Activated CD4-positive, alpha-beta memory T cell treated with anti-CD3 and anti-CD28 coated beads for 36 hours (primary cell): ENCODE measurements around the gene CLCN4. TPM values are rescaled to one million over a fixed set of nuclear protein-coding genes. Genes with fewer than 3 reads are reported as not detected.

ENCODE experiments used
- CTCF ChIA-PET: fragments of 350-600 bp; sonication (Branson Sonifier 250); formaldehyde crosslinking; loops from one replicate; lab custom pipeline; 2021; ENCODE audit warnings: antibody characterized with exemption, inconsistent platforms; lab: Charles Lee
- POLR2A ChIA-PET: fragments of 350-600 bp; sonication (Branson Sonifier 250); formaldehyde crosslinking; loops from one replicate; lab custom pipeline; 2021; ENCODE audit warnings: antibody characterized with exemption; lab: Charles Lee
- DNase-seq: peaks from one replicate; pipeline ENCODE4 v3.0.0-alpha.2; 2020
- H3K27ac Mint-ChIP-seq: one replicate; pipeline ENCODE4 v1.8.0; 2021; ENCODE audit warnings: mixed read lengths
- H3K27me3 Mint-ChIP-seq: one replicate; pipeline ENCODE4 v1.8.0; 2021; ENCODE audit warnings: mixed read lengths
- H3K36me3 Mint-ChIP-seq: one replicate; pipeline ENCODE4 v1.8.0; 2021; ENCODE audit warnings: mixed read lengths
- H3K4me1 Mint-ChIP-seq: one replicate; pipeline ENCODE4 v1.8.0; 2021; ENCODE audit warnings: low read depth, mixed read lengths
- H3K4me3 Mint-ChIP-seq: one replicate; pipeline ENCODE4 v1.8.0; 2021; ENCODE audit warnings: mild to moderate bottlenecking, mixed read lengths
- H3K9me3 Mint-ChIP-seq: one replicate; pipeline ENCODE4 v1.8.0; 2021; ENCODE audit warnings: mixed read lengths
- intact Hi-C: fragments of 100-400 bp; cut with micrococcal nuclease; formaldehyde crosslinking; loops from one replicate; pipeline ENCODE4 v1.15.1; 2023
- total RNA-seq, 2 experiments: library from RNA; stranded (reverse); gene quantifications; one replicate each; pipeline ENCODE4 v1.2.3, GENCODE V29; 2021

CLCN4 gene
- total RNA-seq, 2 experiments from 2014 or later = not detected

DNA sequence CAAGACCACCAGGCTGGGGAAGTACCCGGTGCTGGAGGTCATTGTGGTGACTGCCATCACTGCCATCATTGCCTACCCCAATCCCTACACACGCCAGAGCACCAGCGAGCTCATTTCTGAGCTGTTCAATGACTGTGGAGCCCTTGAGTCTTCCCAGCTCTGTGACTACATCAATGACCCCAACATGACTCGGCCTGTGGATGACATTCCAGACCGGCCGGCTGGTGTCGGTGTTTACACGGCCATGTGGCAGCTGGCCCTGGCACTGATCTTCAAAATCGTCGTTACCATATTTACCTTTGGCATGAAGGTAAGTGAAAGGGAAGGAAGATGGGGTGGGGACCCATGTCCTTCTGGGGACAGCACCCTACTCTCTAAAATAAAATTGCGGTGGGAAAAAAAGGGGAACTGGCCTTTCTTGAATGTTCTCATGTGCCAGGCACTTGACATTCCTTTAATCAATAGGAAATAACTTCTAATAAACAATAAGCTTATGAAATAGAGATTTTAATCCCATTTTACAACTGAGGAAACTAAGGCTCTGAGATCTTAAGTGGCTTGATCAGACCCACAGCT, 51.6 kb downstream of the CLCN4 start:
- Mint-ChIP-seq H3K36me3 (no peaks in the 10 kb centered on the region), H3K27me3 (no peaks in the 10 kb centered on the region), H3K27ac (no peak overlapping the region), H3K9me3 (no peaks in the 10 kb centered on the region), H3K4me1 (no peaks in the 10 kb centered on the region), H3K4me3 (no peak overlapping the region)
- CTCF ChIA-PET = no interaction called here
- DNase-seq = no peak
- intact Hi-C loops = no loop called here
- POLR2A ChIA-PET = no interaction called here

- Mint-ChIP-seq H3K4me3 (no peak overlapping the region), H3K9me3 (no peaks in the 10 kb centered on the region), H3K4me1 (no peaks in the 10 kb centered on the region), H3K27me3 (no peaks in the 10 kb centered on the region), H3K36me3 (no peaks in the 10 kb centered on the region), H3K27ac (no peak overlapping the region)
- intact Hi-C loops = no loop called here
- no peak for DNase-seq
- CTCF ChIA-PET = interaction anchor here (1.9 kb wide), 1 partner anchor 19 kb away, joined by 8 read pairs; no protein-coding TSS in a partner anchor
- POLR2A ChIA-PET = no interaction called here
Measured at GRCh38 chrX:10208953-10209352, 52.2 kb downstream of the CLCN4 start.

DNA sequence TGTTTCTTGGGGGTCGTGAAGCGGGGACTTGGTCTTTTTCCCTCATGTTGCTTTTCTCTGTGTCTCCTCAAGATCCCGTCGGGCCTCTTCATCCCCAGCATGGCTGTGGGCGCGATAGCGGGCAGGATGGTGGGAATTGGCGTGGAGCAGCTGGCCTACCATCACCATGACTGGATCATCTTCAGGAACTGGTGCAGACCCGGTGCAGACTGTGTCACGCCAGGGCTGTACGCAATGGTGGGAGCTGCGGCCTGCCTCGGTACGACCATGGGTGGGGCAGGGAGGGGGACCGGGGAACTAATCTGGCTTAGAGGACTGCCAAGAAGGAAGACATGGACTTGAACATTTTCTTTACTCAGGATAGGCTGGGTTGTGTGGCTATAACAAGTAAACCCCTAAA, 55.6 kb downstream of the CLCN4 start:
- intact Hi-C loops = no loop called here
- Mint-ChIP-seq H3K9me3 (no peaks in the 10 kb centered on the region), H3K27ac (no peak overlapping the region), H3K27me3 (no peaks in the 10 kb centered on the region), H3K4me1 (no peaks in the 10 kb centered on the region), H3K4me3 (no peak overlapping the region), H3K36me3 (no peaks in the 10 kb centered on the region)
- ChIA-PET POLR2A (no interaction called here), CTCF (no interaction called here)
- DNase-seq = no peak

GRCh38 chrX:10213716-10214115, 56.9 kb downstream of the CLCN4 start:
- H3K36me3 Mint-ChIP-seq = no peaks in the 10 kb centered on the region
- no peak for DNase-seq
- POLR2A ChIA-PET = no interaction called here
- no peaks in the 10 kb centered on the region for H3K4me1 Mint-ChIP-seq
- no peaks in the 10 kb centered on the region for H3K9me3 Mint-ChIP-seq
- intact Hi-C loops = no loop called here
- no peak overlapping the region for H3K4me3 Mint-ChIP-seq
- CTCF ChIA-PET = no interaction called here
- no peaks in the 10 kb centered on the region for H3K27me3 Mint-ChIP-seq
- H3K27ac Mint-ChIP-seq = no peak overlapping the region

DNA sequence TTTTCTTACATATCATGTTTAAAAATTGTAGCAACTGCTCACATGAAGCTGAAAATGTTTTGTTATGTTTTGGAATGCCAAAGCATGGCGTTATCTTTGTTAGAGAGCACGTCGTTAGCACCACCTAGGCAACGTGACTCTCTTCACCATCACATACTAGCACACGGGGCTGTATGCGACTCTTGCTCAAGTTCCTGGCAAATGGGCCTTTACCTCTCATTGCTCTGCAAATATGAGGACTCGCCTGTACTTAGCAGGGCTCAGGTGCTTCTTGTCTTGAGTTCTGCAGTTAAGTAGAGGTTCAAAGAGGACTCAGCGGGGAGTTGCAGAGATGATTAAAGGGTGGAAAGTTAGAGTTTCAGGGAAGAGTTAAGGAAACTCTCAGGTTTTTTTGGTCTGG, 59.4 kb downstream of the CLCN4 start:
- Mint-ChIP-seq H3K36me3 (no peaks in the 10 kb centered on the region), H3K4me1 (no peaks in the 10 kb centered on the region), H3K9me3 (no peaks in the 10 kb centered on the region), H3K27me3 (no peaks in the 10 kb centered on the region), H3K27ac (no peak overlapping the region), H3K4me3 (no peak overlapping the region)
- intact Hi-C loops = no loop called here
- ChIA-PET CTCF (interaction anchor here (1.7 kb wide), 1 partner anchor 26 kb away, joined by 7 read pairs; no protein-coding TSS in a partner anchor), POLR2A (no interaction called here)
- DNase-seq = no peak

GRCh38 chrX:10217198-10217597, 60.4 kb downstream of the CLCN4 start:
- Mint-ChIP-seq H3K27me3 (no peaks in the 10 kb centered on the region), H3K9me3 (no peaks in the 10 kb centered on the region), H3K4me1 (no peaks in the 10 kb centered on the region), H3K27ac (no peak overlapping the region), H3K36me3 (no peaks in the 10 kb centered on the region), H3K4me3 (no peak overlapping the region)
- POLR2A ChIA-PET = no interaction called here
- intact Hi-C loops = no loop called here
- CTCF ChIA-PET = no interaction called here
- no peak for DNase-seq

- H3K9me3 Mint-ChIP-seq = no peaks in the 10 kb centered on the region
- no peak overlapping the region for H3K27ac Mint-ChIP-seq
- no peak overlapping the region for H3K4me3 Mint-ChIP-seq
- H3K27me3 Mint-ChIP-seq = no peaks in the 10 kb centered on the region
- H3K36me3 Mint-ChIP-seq = no peaks in the 10 kb centered on the region
- POLR2A ChIA-PET = no interaction called here
- intact Hi-C loops = no loop called here
- H3K4me1 Mint-ChIP-seq = no peaks in the 10 kb centered on the region
- DNase-seq = no peak
- CTCF ChIA-PET = no interaction called here
Measured at GRCh38 chrX:10221651-10222050, 64.9 kb downstream of the CLCN4 start.

DNA sequence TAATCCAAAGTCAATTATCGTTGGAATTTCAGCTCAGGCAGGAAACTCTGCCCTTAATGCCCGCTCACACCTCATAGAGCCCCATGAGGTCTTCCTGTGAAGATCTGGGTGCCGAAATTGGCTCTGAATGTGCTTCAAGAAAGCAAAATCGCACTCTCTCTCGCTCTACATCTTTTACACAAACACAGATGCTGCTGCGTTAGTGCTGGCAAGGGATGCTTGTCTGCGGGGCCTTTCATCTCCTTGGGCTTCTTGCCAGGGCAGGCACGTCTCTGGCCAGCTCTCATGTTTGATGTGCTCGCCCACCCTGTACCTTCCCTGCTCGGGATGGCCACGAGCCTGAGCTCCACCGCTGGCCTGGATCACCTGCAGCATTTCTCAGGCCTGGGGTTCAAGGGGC, 66.5 kb downstream of the CLCN4 start:
- Mint-ChIP-seq H3K27ac (no peak overlapping the region), H3K4me3 (no peak overlapping the region), H3K27me3 (no peaks in the 10 kb centered on the region), H3K9me3 (no peaks in the 10 kb centered on the region), H3K36me3 (no peaks in the 10 kb centered on the region), H3K4me1 (no peaks in the 10 kb centered on the region)
- DNase-seq = no peak
- ChIA-PET CTCF (interaction anchor here (0.8 kb wide), 1 partner anchor 377 kb away, joined by 3 read pairs; no protein-coding TSS in a partner anchor), POLR2A (no interaction called here)
- intact Hi-C loops = no loop called here

- Mint-ChIP-seq H3K4me1 (no peaks in the 10 kb centered on the region), H3K27me3 (no peaks in the 10 kb centered on the region), H3K27ac (no peak overlapping the region), H3K4me3 (no peak overlapping the region), H3K9me3 (no peaks in the 10 kb centered on the region), H3K36me3 (no peaks in the 10 kb centered on the region)
- CTCF ChIA-PET = interaction anchor here (0.8 kb wide), 1 partner anchor 376 kb away, joined by 3 read pairs; no protein-coding TSS in a partner anchor
- POLR2A ChIA-PET = no interaction called here
- intact Hi-C loops = no loop called here
- DNase-seq = no peak
Measured at GRCh38 chrX:10223781-10224180, 67.0 kb downstream of the CLCN4 start.

DNA sequence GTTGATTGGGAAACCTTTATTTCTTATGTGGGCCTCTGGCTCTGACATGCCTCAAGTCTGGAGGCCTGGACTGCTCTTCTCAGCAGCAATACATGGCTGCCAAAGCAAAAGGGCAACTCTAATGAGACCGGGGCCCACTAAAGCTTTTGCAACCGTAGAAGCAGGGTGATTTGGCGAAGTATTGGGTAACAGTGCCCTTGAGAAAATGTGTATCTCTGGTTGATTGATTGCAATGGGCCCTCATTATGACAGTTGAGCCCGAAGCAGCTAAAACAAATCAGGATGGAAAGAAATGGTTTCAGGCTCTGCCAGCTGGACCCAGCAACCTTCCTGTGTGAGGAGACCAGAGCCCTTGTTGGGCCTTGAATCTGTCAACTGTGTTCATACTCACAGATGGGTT, 73.4 kb downstream of the CLCN4 start:
- intact Hi-C loops = no loop called here
- DNase-seq = no peak
- Mint-ChIP-seq H3K27me3 (no peaks in the 10 kb centered on the region), H3K36me3 (no peaks in the 10 kb centered on the region), H3K9me3 (no peaks in the 10 kb centered on the region), H3K4me1 (no peaks in the 10 kb centered on the region), H3K27ac (no peak overlapping the region), H3K4me3 (no peak overlapping the region)
- POLR2A ChIA-PET = no interaction called here
- CTCF ChIA-PET = no interaction called here

GRCh38 chrX:10231461-10231860, 74.7 kb downstream of the CLCN4 start:
- no peak for DNase-seq
- Mint-ChIP-seq H3K4me3 (no peak overlapping the region), H3K27ac (no peak overlapping the region), H3K36me3 (no peaks in the 10 kb centered on the region), H3K4me1 (no peaks in the 10 kb centered on the region), H3K9me3 (no peaks in the 10 kb centered on the region), H3K27me3 (no peaks in the 10 kb centered on the region)
- POLR2A ChIA-PET = no interaction called here
- intact Hi-C loops = no loop called here
- CTCF ChIA-PET = no interaction called here

DNA sequence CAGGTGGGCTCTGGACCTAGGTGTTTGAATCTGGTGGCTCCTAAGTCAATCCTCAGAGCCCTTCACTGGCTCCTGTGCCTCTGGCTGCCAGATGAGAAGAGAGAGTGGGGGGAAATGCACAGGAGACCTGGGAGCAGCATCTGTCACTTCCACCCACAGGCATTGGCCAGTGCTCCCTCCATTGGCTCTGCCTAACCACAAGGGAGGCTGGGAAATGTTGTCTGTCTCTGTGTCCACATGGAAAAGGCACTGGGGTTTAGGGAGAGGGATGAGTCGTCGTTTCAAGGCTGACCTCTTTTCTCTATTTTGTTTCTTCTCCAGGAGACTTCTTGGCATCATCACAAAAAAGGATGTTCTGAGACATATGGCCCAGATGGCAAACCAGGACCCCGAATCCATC, 76.4 kb downstream of the CLCN4 start:
- Mint-ChIP-seq H3K9me3 (no peaks in the 10 kb centered on the region), H3K4me3 (no peak overlapping the region), H3K27me3 (no peaks in the 10 kb centered on the region), H3K36me3 (no peaks in the 10 kb centered on the region), H3K27ac (no peak overlapping the region), H3K4me1 (no peaks in the 10 kb centered on the region)
- DNase-seq = no peak
- ChIA-PET POLR2A (no interaction called here), CTCF (no interaction called here)
- intact Hi-C loops = no loop called here

GRCh38 chrX:10233696-10234095, 76.9 kb downstream of the CLCN4 start:
- Mint-ChIP-seq H3K36me3 (no peaks in the 10 kb centered on the region), H3K4me1 (no peaks in the 10 kb centered on the region), H3K9me3 (no peaks in the 10 kb centered on the region), H3K27ac (no peak overlapping the region), H3K4me3 (no peak overlapping the region), H3K27me3 (no peaks in the 10 kb centered on the region)
- no peak for DNase-seq
- intact Hi-C loops = no loop called here
- POLR2A ChIA-PET = no interaction called here
- CTCF ChIA-PET = no interaction called here
